Natural killer cell (primary cell): ENCODE results near the gene CACNA2D3. TPM values are rescaled to one million over a fixed set of nuclear protein-coding genes. Genes with fewer than 3 reads are reported as not detected.
A peak's percentile ranks its signal among the peaks of the same experiment; 100 is the strongest.

ENCODE experiments used
- ATAC-seq, 3 donors: fragments of 150-1000 bp in 2 of 3; fragments of 200-7000 bp in 1 of 3; cut with Tn5 transposase; 1 replicate in 1 of 3; 2 replicates in 2 of 3; pipeline ENCODE4 v1.10.0; 2021; ENCODE audit warnings: mild to moderate bottlenecking in 2 of 3, moderate library complexity in 2 of 3
- DNase-seq, 2 donors: peaks; one replicate each; pipeline versions ENCODE4 v3.0.0 to v3.0.0-alpha.2; 2013 to 2021; ENCODE audit warnings: mixed read lengths in 1 of 2
- H3K27ac ChIP-seq: one replicate; pipeline ENCODE4 v1.5.1; 2013; ENCODE audit warnings: mild to moderate bottlenecking, low read length
- H3K27me3 ChIP-seq: one replicate; pipeline ENCODE4 v1.6.1; 2013; ENCODE audit warnings: low read length; ENCODE audit not compliant: control insufficient read depth, insufficient read depth
- H3K36me3 ChIP-seq: one replicate; pipeline ENCODE4 v1.6.1; 2013; ENCODE audit warnings: low read length; ENCODE audit not compliant: control insufficient read depth, insufficient read depth
- H3K4me1 ChIP-seq: one replicate; pipeline ENCODE4 v1.6.1; 2013; ENCODE audit warnings: low read length; ENCODE audit not compliant: control insufficient read depth, insufficient read depth
- H3K4me3 ChIP-seq: one replicate; pipeline ENCODE4 v1.5.1; 2013; ENCODE audit warnings: low read length
- H3K9me3 ChIP-seq: one replicate; pipeline ENCODE4 v1.6.1; 2013; ENCODE audit warnings: low read length; ENCODE audit not compliant: control insufficient read depth, insufficient read depth
- H3K27ac Mint-ChIP-seq, 2 donors: one replicate each; pipeline ENCODE4 v1.8.0; 2022; ENCODE audit warnings: mild to moderate bottlenecking in 2 of 2, mixed read lengths in 2 of 2, moderate library complexity in 1 of 2
- H3K27me3 Mint-ChIP-seq, 2 donors: one replicate each; pipeline ENCODE4 v1.8.0; 2022; ENCODE audit warnings: low read depth in 2 of 2, mixed read lengths in 2 of 2
- H3K36me3 Mint-ChIP-seq: one replicate; pipeline ENCODE4 v1.8.0; 2022; ENCODE audit warnings: mixed read lengths
- H3K4me1 Mint-ChIP-seq, 2 donors: one replicate each; pipeline ENCODE4 v1.8.0; 2022; ENCODE audit warnings: mixed read lengths in 2 of 2
- H3K4me3 Mint-ChIP-seq: one replicate; pipeline ENCODE4 v1.8.0; 2022; ENCODE audit warnings: mild to moderate bottlenecking, moderate library complexity, mixed read lengths
- H3K9me3 Mint-ChIP-seq, 2 donors: one replicate each; pipeline ENCODE4 v1.8.0; 2022; ENCODE audit warnings: mixed read lengths in 2 of 2
- CTCF ChIP-seq: fragments of 200-600 bp; IDR thresholded peaks from one replicate; pipeline ENCODE4 v1.8.0; 2022; ENCODE audit warnings: antibody characterized with exemption
- WGBS: methylation state at CpG from one replicate; pipeline ENCODE4 v1.1.7; 2013; ENCODE audit warnings: missing lambda C conversion rate; ENCODE audit not compliant: insufficient coverage; 5-methylcytosine and 5-hydroxymethylcytosine counted together
- intact Hi-C: fragments of 100-400 bp; cut with micrococcal nuclease; formaldehyde crosslinking; loops from one replicate; pipeline ENCODE4 v1.14.2; 2022
- total RNA-seq, 4 donors: library from RNA; stranded (reverse); fragments of 120-200 nt in 1 of 4; gene quantifications; one replicate each; pipeline versions ENCODE4 v1.2.3 to v1.2.4, GENCODE V29; 2013 to 2022

Gene CACNA2D3
- total RNA-seq, 3 donors from 2014 or later (not counting 1 experiment from before 2014, with no cell fraction given) = 0.49 TPM; not detected in 2

- WGBS = 77% methylated on average over 5 of the region's 8 CpGs
- intact Hi-C loops = no loop called here
- no peak for ATAC-seq
- Histone ChIP-seq H3K4me3 (no peak overlapping the region), H3K27ac (no peak overlapping the region), H3K36me3 (no peaks in the 10 kb centered on the region), H3K9me3 (peaks cover 8% of the 10 kb centered on the region), H3K4me1 (no peaks in the 10 kb centered on the region), H3K27me3 (no peaks in the 10 kb centered on the region)
- Mint-ChIP-seq H3K9me3 (peaks cover 2 to 4% of the 10 kb centered on the region in 2 donors), H3K4me1 (no peaks in the 10 kb centered on the region), H3K36me3 (no peaks in the 10 kb centered on the region), H3K4me3 (no peak overlapping the region), H3K27me3 (no peaks in the 10 kb centered on the region), H3K27ac (no peak overlapping the region)
- peak in 1 of 2 donors; percentile 4 for DNase-seq
- no peak for TF ChIP-seq CTCF
Measured at GRCh38 chr3:54830658-54831057, 708.3 kb downstream of the CACNA2D3 start.

GRCh38 chr3:54831112-54831511 lies 708.8 kb downstream of the CACNA2D3 start:
- Histone ChIP-seq H3K27me3 (no peaks in the 10 kb centered on the region), H3K4me3 (no peak overlapping the region), H3K27ac (no peak overlapping the region), H3K36me3 (no peaks in the 10 kb centered on the region), H3K9me3 (peaks cover 8% of the 10 kb centered on the region), H3K4me1 (no peaks in the 10 kb centered on the region)
- no peak overlapping the region for H3K27ac Mint-ChIP-seq
- intact Hi-C loops = no loop called here
- peaks cover 2 to 4% of the 10 kb centered on the region in 2 donors for H3K9me3 Mint-ChIP-seq
- no peaks in the 10 kb centered on the region for H3K36me3 Mint-ChIP-seq
- no peak overlapping the region for H3K4me3 Mint-ChIP-seq
- DNase-seq = no peak
- no peak for ATAC-seq
- 97% methylated on average over 2 of the region's 2 CpGs for WGBS
- H3K4me1 Mint-ChIP-seq = no peaks in the 10 kb centered on the region
- no peak for TF ChIP-seq CTCF
- no peaks in the 10 kb centered on the region for H3K27me3 Mint-ChIP-seq

- ATAC-seq (no peak), DNase-seq (no peak)
- Mint-ChIP-seq H3K27me3 (no peaks in the 10 kb centered on the region), H3K27ac (no peak overlapping the region), H3K4me3 (no peak overlapping the region), H3K9me3 (peaks cover 2% of the 10 kb centered on the region in 2 donors), H3K4me1 (no peaks in the 10 kb centered on the region), H3K36me3 (no peaks in the 10 kb centered on the region)
- intact Hi-C loops = no loop called here
- H3K4me3 ChIP-seq = no peak overlapping the region
- H3K27me3 ChIP-seq = no peaks in the 10 kb centered on the region
- no peak for TF ChIP-seq CTCF
- 47% methylated on average over 1 of the region's 1 CpG for WGBS
- no peaks in the 10 kb centered on the region for H3K4me1 ChIP-seq
- no peaks in the 10 kb centered on the region for H3K36me3 ChIP-seq
- H3K9me3 ChIP-seq = peaks cover 8% of the 10 kb centered on the region
- H3K27ac ChIP-seq = no peak overlapping the region
Measured at GRCh38 chr3:54832876-54833275, 710.5 kb downstream of the CACNA2D3 start.

- no peak for DNase-seq
- H3K27me3 Mint-ChIP-seq = no peaks in the 10 kb centered on the region
- H3K4me3 ChIP-seq = no peak overlapping the region
- TF ChIP-seq CTCF = no peak
- peaks cover 2% of the 10 kb centered on the region in 2 donors for H3K9me3 Mint-ChIP-seq
- H3K27me3 ChIP-seq = no peaks in the 10 kb centered on the region
- H3K4me1 Mint-ChIP-seq = no peaks in the 10 kb centered on the region
- intact Hi-C loops = no loop called here
- no peak overlapping the region for H3K27ac ChIP-seq
- WGBS = 73% methylated on average over 3 of the region's 3 CpGs
- H3K36me3 Mint-ChIP-seq = no peaks in the 10 kb centered on the region
- no peaks in the 10 kb centered on the region for H3K4me1 ChIP-seq
- no peak for ATAC-seq
- no peak overlapping the region for H3K4me3 Mint-ChIP-seq
- H3K36me3 ChIP-seq = no peaks in the 10 kb centered on the region
- peaks cover 1% of the 10 kb centered on the region for H3K9me3 ChIP-seq
- H3K27ac Mint-ChIP-seq = no peak overlapping the region
Measured at GRCh38 chr3:54835701-54836100, 713.3 kb downstream of the CACNA2D3 start.
